Measurements from ENCODE around the gene MID1. TPM values are rescaled to one million over a fixed set of nuclear protein-coding genes. Genes with fewer than 3 reads are reported as not detected.

MID1 gene
- total RNA-seq, 1 donor from 2014 or later, result 9.4 TPM

- Histone ChIP-seq H3K36me3 (no peaks in the 10 kb centered on the region), H3K4me3 (no peak overlapping the region), H3K27ac (replicated peaks) (peak overlapping the region; percentile 58), H3K4me1 (peaks cover 21% of the 10 kb centered on the region), H3K27me3 (ENCODE audit: low read depth) (no peaks in the 10 kb centered on the region), H3K9me3 (replicated peaks) (no peaks in the 10 kb centered on the region)
- intact Hi-C loops (cut with micrococcal nuclease), result no loop called here
- no peak for TF ChIP-seq CTCF (IDR thresholded peaks at IDR 0.05; ENCODE audit: borderline replicate concordance)
- no peak for DNase-seq
Measured at GRCh38 chrX:10554612-10555270, 65.6 kb downstream of the MID1 start.

- Histone ChIP-seq H3K27ac (replicated peaks) (no peak overlapping the region), H3K27me3 (ENCODE audit: low read depth) (no peaks in the 10 kb centered on the region), H3K4me1 (peaks cover 3% of the 10 kb centered on the region), H3K36me3 (no peaks in the 10 kb centered on the region), H3K9me3 (replicated peaks) (no peaks in the 10 kb centered on the region), H3K4me3 (no peak overlapping the region)
- no peak for DNase-seq
- intact Hi-C loops (cut with micrococcal nuclease), result no loop called here
- TF ChIP-seq CTCF (IDR thresholded peaks at IDR 0.05; ENCODE audit: borderline replicate concordance), result no peak
Measured at GRCh38 chrX:10549280-10549679, 71.1 kb downstream of the MID1 start.

DNA sequence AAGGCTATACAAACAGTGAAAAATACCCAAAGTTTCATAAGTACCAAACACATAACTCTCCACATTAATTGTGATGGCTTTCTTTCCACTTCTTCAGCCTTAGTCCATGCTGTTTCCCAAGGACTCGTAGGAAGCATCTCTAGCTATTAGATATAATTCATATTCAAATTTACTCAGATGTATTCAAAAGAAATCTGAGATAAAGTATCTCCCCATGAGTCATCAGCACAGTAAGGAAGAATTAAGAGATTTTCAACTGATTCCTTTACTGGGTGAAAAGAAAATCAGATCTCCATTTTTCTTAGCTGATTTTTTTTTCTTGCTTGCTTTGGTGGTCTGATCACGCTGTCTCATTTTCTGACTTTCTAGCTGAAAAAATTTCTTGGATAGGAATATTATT is 71.7 kb downstream of the MID1 start:
- intact Hi-C loops (cut with micrococcal nuclease), result no loop called here
- no peaks in the 10 kb centered on the region for H3K27me3 ChIP-seq (ENCODE audit: low read depth)
- no peak overlapping the region for H3K4me3 ChIP-seq
- H3K9me3 ChIP-seq (replicated peaks), result no peaks in the 10 kb centered on the region
- no peak overlapping the region for H3K27ac ChIP-seq (replicated peaks)
- no peak for DNase-seq
- no peak for TF ChIP-seq CTCF (IDR thresholded peaks at IDR 0.05; ENCODE audit: borderline replicate concordance)
- H3K36me3 ChIP-seq, result no peaks in the 10 kb centered on the region
- H3K4me1 ChIP-seq, result no peaks in the 10 kb centered on the region

GRCh38 chrX:10545882-10546281 is 74.5 kb downstream of the MID1 start:
- Histone ChIP-seq H3K36me3 (no peaks in the 10 kb centered on the region), H3K27me3 (ENCODE audit: low read depth) (no peaks in the 10 kb centered on the region), H3K27ac (replicated peaks) (no peak overlapping the region), H3K4me1 (no peaks in the 10 kb centered on the region), H3K4me3 (no peak overlapping the region), H3K9me3 (replicated peaks) (no peaks in the 10 kb centered on the region)
- intact Hi-C loops (cut with micrococcal nuclease), result no loop called here
- TF ChIP-seq CTCF (IDR thresholded peaks at IDR 0.05; ENCODE audit: borderline replicate concordance), result no peak
- no peak for DNase-seq

- H3K4me1 ChIP-seq, result no peaks in the 10 kb centered on the region
- intact Hi-C loops (cut with micrococcal nuclease), result no loop called here
- no peak for DNase-seq
Measured at GRCh38 chrX:10542586-10542985, 77.8 kb downstream of the MID1 start.

More at GRCh38 chrX:10542586-10542985, 77.8 kb downstream of the MID1 start:
- Histone ChIP-seq H3K9me3 (replicated peaks) (no peaks in the 10 kb centered on the region), H3K4me3 (no peak overlapping the region), H3K36me3 (no peaks in the 10 kb centered on the region), H3K27me3 (ENCODE audit: low read depth) (no peaks in the 10 kb centered on the region), H3K27ac (replicated peaks) (no peak overlapping the region)
- TF ChIP-seq CTCF (IDR thresholded peaks at IDR 0.05; ENCODE audit: borderline replicate concordance), result no peak

Measured in left ventricle myocardium inferior (tissue), 1 donor.